SH-SY5Y (cell line): ENCODE data around the gene RPS6KA5.

Source experiments
- GATA2 ChIP-seq: IDR thresholded peaks from 2 replicates; pipeline ENCODE4 v1.6.1; 2011; ENCODE audit warnings: mild to moderate bottlenecking, low read depth, low read length
- GATA3 ChIP-seq: IDR thresholded peaks from 2 replicates; pipeline ENCODE4 v1.6.1; 2011; ENCODE audit warnings: low read depth, mild to moderate bottlenecking, low read length, moderate library complexity

DNA sequence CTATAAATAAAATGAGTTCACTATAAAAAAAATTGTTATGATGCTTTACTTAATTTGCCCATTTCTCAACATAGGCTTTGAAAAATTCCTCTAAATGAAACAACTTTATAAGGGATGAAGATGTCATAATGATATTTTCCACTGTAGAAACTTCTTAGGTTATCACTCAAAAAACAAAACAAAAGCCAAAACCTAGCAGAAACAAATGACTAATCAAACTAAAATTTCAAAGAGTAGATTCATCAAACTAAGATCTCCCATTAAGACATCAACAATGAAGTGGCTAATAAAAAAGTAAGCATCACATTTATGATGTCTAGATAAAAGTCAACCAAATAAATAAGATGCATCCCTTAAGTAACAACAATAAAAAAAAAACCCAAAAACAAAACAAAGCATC lies 207.3 kb downstream of the RPS6KA5 start:
- TF ChIP-seq GATA3 (no peak), GATA2 (no peak)
